Mesenchymal stem cell (in vitro differentiated cells and primary cell): ENCODE data around the gene ZNF609.

ENCODE experiments used
- DNase-seq: peaks from one replicate; pipeline ENCODE4 v3.0.0-alpha.2; 2013
- H2AFZ ChIP-seq: one replicate; pipeline ENCODE4 v1.6.1; 2013; ENCODE audit warnings: low read depth, mild to moderate bottlenecking, control low read depth, inconsistent platforms, low read length, moderate library complexity
- H2AK5ac ChIP-seq: 2 replicates; pipeline ENCODE4 v1.6.1; 2013; ENCODE audit warnings: low read length, moderate library complexity, mild to moderate bottlenecking, inconsistent platforms; ENCODE audit not compliant: severe bottlenecking
- H2BK120ac ChIP-seq: one replicate; pipeline ENCODE4 v1.6.1; 2013; ENCODE audit warnings: low read depth, mild to moderate bottlenecking, inconsistent platforms, low read length, moderate library complexity
- H2BK12ac ChIP-seq, 2 experiments: one replicate each; pipeline ENCODE4 v1.6.1; 2013; ENCODE audit warnings: inconsistent platforms in 2 of 2, low read length in 2 of 2, mild to moderate bottlenecking in 2 of 2, moderate library complexity in 2 of 2, control low read depth in 1 of 2
- H2BK15ac ChIP-seq: one replicate; pipeline ENCODE4 v1.6.1; 2013; ENCODE audit warnings: mild to moderate bottlenecking, low read depth, inconsistent platforms; ENCODE audit not compliant: poor library complexity, severe bottlenecking
- H2BK5ac ChIP-seq: 2 replicates; pipeline ENCODE4 v1.6.1; 2013; ENCODE audit warnings: low read depth, mild to moderate bottlenecking, low read length, control low read depth, inconsistent platforms; ENCODE audit not compliant: poor library complexity, severe bottlenecking
- H3K14ac ChIP-seq, 2 experiments: one replicate each; pipeline ENCODE4 v1.6.1; 2013; ENCODE audit warnings: inconsistent platforms in 2 of 2, low read length in 2 of 2, control low read depth in 1 of 2, mild to moderate bottlenecking in 1 of 2, moderate library complexity in 1 of 2
- H3K18ac ChIP-seq, 2 experiments: one replicate each; pipeline ENCODE4 v1.6.1; 2013; ENCODE audit warnings: inconsistent platforms in 2 of 2, low read length in 2 of 2, control low read depth in 1 of 2, low read depth in 1 of 2, mild to moderate bottlenecking in 1 of 2
- H3K23ac ChIP-seq, 2 experiments: one replicate each; pipeline ENCODE4 v1.6.1; 2013; ENCODE audit warnings: inconsistent platforms in 2 of 2, low read length in 2 of 2, mild to moderate bottlenecking in 2 of 2, moderate library complexity in 2 of 2, control low read depth in 1 of 2
- H3K27ac ChIP-seq: 2 replicates; pipeline ENCODE4 v1.5.1; 2013; ENCODE audit warnings: mild to moderate bottlenecking, moderate library complexity, low read length, control low read depth, inconsistent platforms; ENCODE audit not compliant: poor library complexity, severe bottlenecking
- H3K27me3 ChIP-seq, 2 experiments: 2 replicates each; pipeline versions ENCODE4 v1.6.1 to v1.7.0; 2013; ENCODE audit warnings: low read length in 2 of 2, mild to moderate bottlenecking in 2 of 2, moderate library complexity in 2 of 2, control low read depth in 1 of 2, inconsistent platforms in 1 of 2; ENCODE audit not compliant: control insufficient read depth in 1 of 2, insufficient read depth in 1 of 2
- H3K36me3 ChIP-seq, 2 experiments: 2 replicates each; pipeline versions ENCODE4 v1.6.1 to v1.7.0; 2013; ENCODE audit warnings: low read length in 2 of 2, control low read depth in 1 of 2, inconsistent platforms in 1 of 2, low read depth in 1 of 2, mild to moderate bottlenecking in 1 of 2; ENCODE audit not compliant: insufficient read depth in 2 of 2, control insufficient read depth in 1 of 2
- H3K4ac ChIP-seq, 2 experiments: one replicate each; pipeline ENCODE4 v1.6.1; 2013; ENCODE audit warnings: inconsistent platforms in 2 of 2, low read length in 2 of 2, mild to moderate bottlenecking in 2 of 2, moderate library complexity in 2 of 2, control low read depth in 1 of 2, low read depth in 1 of 2
- H3K4me1 ChIP-seq: 2 replicates; pipeline ENCODE4 v1.6.1; 2013; ENCODE audit warnings: low read depth, low read length, control low read depth; ENCODE audit not compliant: control insufficient read depth, insufficient read depth
- H3K4me2 ChIP-seq: 2 replicates; pipeline ENCODE4 v1.6.1; 2013; ENCODE audit warnings: low read length, mild to moderate bottlenecking, inconsistent platforms; ENCODE audit not compliant: poor library complexity, severe bottlenecking
- H3K4me3 ChIP-seq, 2 experiments: 2 replicates each; pipeline versions ENCODE4 v1.5.1 to v1.7.0; 2013; ENCODE audit warnings: low read length in 2 of 2, mild to moderate bottlenecking in 2 of 2, control low read depth in 1 of 2, low read depth in 1 of 2; ENCODE audit not compliant: insufficient read depth in 1 of 2
- H3K79me1 ChIP-seq: replicated peaks from 2 replicates; pipeline ENCODE4 v1.6.1; 2013; ENCODE audit warnings: mild to moderate bottlenecking, control low read depth, low read length, inconsistent platforms; ENCODE audit not compliant: poor library complexity, severe bottlenecking
- H3K9ac ChIP-seq: 2 replicates; pipeline ENCODE4 v1.7.0; 2013; ENCODE audit warnings: mild to moderate bottlenecking, low read length, moderate library complexity
- H3K9me3 ChIP-seq: 2 replicates; pipeline ENCODE4 v1.7.0; 2013; ENCODE audit warnings: mild to moderate bottlenecking, low read length; ENCODE audit not compliant: control insufficient read depth
- H4K8ac ChIP-seq: one replicate; pipeline ENCODE4 v1.6.1; 2013; ENCODE audit warnings: inconsistent platforms, mild to moderate bottlenecking, low read length, moderate library complexity
- H4K91ac ChIP-seq: one replicate; pipeline ENCODE4 v1.6.1; 2013; ENCODE audit warnings: mild to moderate bottlenecking, low read length, inconsistent platforms
- WGBS: methylation state at CpG from one replicate; pipeline ENCODE4 v1.1.7; 2013; ENCODE audit warnings: mixed read lengths; 5-methylcytosine and 5-hydroxymethylcytosine counted together

ZNF609 gene

GRCh38 chr15:64522226-64522823, 61.9 kb downstream of the ZNF609 start:
- Histone ChIP-seq H2BK15ac (no peak overlapping the region), H3K4ac (no peak overlapping the region), H3K4me2 (no peak overlapping the region), H2BK120ac (no peak overlapping the region), H3K36me3 (peaks cover 2 to 5% of the 10 kb centered on the region in 2 experiments), H4K8ac (no peak overlapping the region), H3K9me3 (no peaks in the 10 kb centered on the region), H3K23ac (no peak overlapping the region), H3K27ac (no peak overlapping the region), H3K27me3 (no peaks in the 10 kb centered on the region), H2AK5ac (no peak overlapping the region), H3K9ac (no peak overlapping the region), H4K91ac (no peak overlapping the region), H3K14ac (no peak overlapping the region), H3K79me1 (peaks cover 24% of the 10 kb centered on the region), H2AFZ (no peak overlapping the region), H3K4me3 (no peak overlapping the region), H3K4me1 (peaks cover 10% of the 10 kb centered on the region), H2BK5ac (no peak overlapping the region), H2BK12ac (no peak overlapping the region), H3K18ac (no peak overlapping the region)
- 57% methylated on average over 1 of the region's 1 CpG for WGBS
- DNase-seq: no peak

- Histone ChIP-seq H2BK120ac (no peak overlapping the region), H3K9me3 (no peaks in the 10 kb centered on the region)
- 100% methylated on average over 4 of the region's 5 CpGs for WGBS
Observed at GRCh38 chr15:64523240-64523639, 62.9 kb downstream of the ZNF609 start.

DNA sequence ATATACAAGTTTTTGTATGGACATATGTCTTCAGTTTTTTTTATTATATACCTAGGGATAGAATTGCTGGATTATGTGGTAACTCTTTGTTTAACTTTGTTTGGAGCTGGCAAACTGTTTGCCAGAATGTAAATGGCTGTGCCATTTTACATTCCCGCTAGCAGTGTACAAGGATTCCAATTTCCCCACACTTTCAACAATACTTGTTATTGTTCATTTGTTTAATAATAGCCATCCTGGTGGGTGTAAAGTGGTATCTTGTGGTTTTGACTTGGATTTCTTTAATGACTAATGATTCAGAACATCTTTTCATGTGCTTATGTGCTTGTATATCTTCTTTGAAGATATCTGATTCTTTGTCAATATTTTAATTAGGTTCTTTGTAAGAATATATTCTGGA, 64.4 kb downstream of the ZNF609 start:
- H2AFZ ChIP-seq: no peak overlapping the region
- H2BK15ac ChIP-seq: no peak overlapping the region
- H3K4ac ChIP-seq: no peak overlapping the region
- no peak overlapping the region for H2AK5ac ChIP-seq
- no peak overlapping the region for H3K14ac ChIP-seq
- no peak overlapping the region for H2BK12ac ChIP-seq
- H3K27me3 ChIP-seq: no peaks in the 10 kb centered on the region
- WGBS: no CpG with 5 or more reads among the region's 1 CpG
- H3K4me1 ChIP-seq: peaks cover 12% of the 10 kb centered on the region
- no peak for DNase-seq
- no peak overlapping the region for H3K18ac ChIP-seq
- H3K23ac ChIP-seq: no peak overlapping the region
- peaks cover 23% of the 10 kb centered on the region for H3K79me1 ChIP-seq
- no peak overlapping the region for H4K8ac ChIP-seq
- H3K9me3 ChIP-seq: no peaks in the 10 kb centered on the region
- no peak overlapping the region for H4K91ac ChIP-seq
- no peak overlapping the region for H3K27ac ChIP-seq
- no peak overlapping the region for H2BK5ac ChIP-seq
- no peak overlapping the region for H3K4me2 ChIP-seq
- no peak overlapping the region for H3K9ac ChIP-seq
- H3K36me3 ChIP-seq: peaks cover 11 to 13% of the 10 kb centered on the region in 2 experiments
- H3K4me3 ChIP-seq: no peak overlapping the region
- H2BK120ac ChIP-seq: no peak overlapping the region

More at GRCh38 chr15:64523240-64523639, 62.9 kb downstream of the ZNF609 start:
- DNase-seq: no peak
- Histone ChIP-seq H2AFZ (no peak overlapping the region), H2BK12ac (no peak overlapping the region), H3K27me3 (no peaks in the 10 kb centered on the region), H2BK5ac (no peak overlapping the region), H3K4me1 (peaks cover 10% of the 10 kb centered on the region), H3K79me1 (peaks cover 17% of the 10 kb centered on the region), H2BK15ac (no peak overlapping the region), H4K8ac (no peak overlapping the region), H3K4me3 (no peak overlapping the region), H3K9ac (no peak overlapping the region), H3K18ac (no peak overlapping the region), H3K36me3 (peaks cover 0 to 5% of the 10 kb centered on the region in 2 experiments), H3K4ac (no peak overlapping the region), H2AK5ac (no peak overlapping the region), H4K91ac (no peak overlapping the region), H3K4me2 (no peak overlapping the region), H3K23ac (no peak overlapping the region), H3K14ac (no peak overlapping the region), H3K27ac (no peak overlapping the region)

GRCh38 chr15:64525828-64526530, 65.6 kb downstream of the ZNF609 start:
- Histone ChIP-seq H2BK15ac (peak overlapping the region; percentile 46), H3K4me1 (peaks cover 12% of the 10 kb centered on the region), H3K36me3 (peaks cover 9 to 11% of the 10 kb centered on the region in 2 experiments), H3K79me1 (peaks cover 20% of the 10 kb centered on the region), H2BK12ac (no peak overlapping the region), H4K8ac (no peak overlapping the region), H3K18ac (no peak overlapping the region), H3K4me3 (no peak overlapping the region), H4K91ac (no peak overlapping the region), H3K27me3 (no peaks in the 10 kb centered on the region), H3K9ac (no peak overlapping the region), H3K27ac (peak overlapping the region; percentile 25), H2BK120ac (no peak overlapping the region), H3K9me3 (no peaks in the 10 kb centered on the region), H3K14ac (no peak overlapping the region), H2AK5ac (no peak overlapping the region), H2AFZ (no peak overlapping the region), H3K23ac (no peak overlapping the region), H3K4me2 (no peak overlapping the region), H3K4ac (no peak overlapping the region), H2BK5ac (no peak overlapping the region)
- no peak for DNase-seq
- 88% methylated on average over 5 of the region's 8 CpGs for WGBS
